HG02884 (cell line): ENCODE measurements around the gene KNTC1.
"Not testable (repeated sequence)": the region's sequence is repeated elsewhere in the genome, so short reads cannot be mapped to it uniquely, and the experiment has no call there.

Source experiments
- ATAC-seq: cut with Tn5 transposase; IDR thresholded peaks from one replicate; pipeline ENCODE4 v1.9.1; 2021; ENCODE audit warnings: mild to moderate bottlenecking, moderate library complexity; ENCODE audit not compliant: unreplicated experiment

KNTC1 gene

DNA sequence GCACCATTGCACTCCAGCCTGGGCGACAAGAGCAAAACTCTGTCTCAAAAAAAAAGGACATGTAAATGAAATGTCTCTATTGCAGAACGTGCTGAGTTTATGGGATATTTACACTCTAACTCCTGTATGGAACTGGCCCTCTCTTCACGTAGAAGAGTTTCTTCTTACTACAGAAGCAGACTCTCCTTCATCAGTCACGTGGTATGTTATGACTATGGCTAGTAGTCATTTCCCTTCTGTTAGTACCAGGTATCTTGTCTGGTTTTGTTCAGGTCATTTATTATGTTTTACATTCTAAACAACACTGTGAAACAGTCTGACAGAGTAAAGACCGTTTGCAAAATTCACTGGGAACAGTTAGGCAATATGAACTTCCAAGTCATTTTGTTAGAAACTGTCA, 20.3 kb downstream of the KNTC1 start:
- no peak for ATAC-seq

GRCh38 chr12:122558745-122559641, 31.9 kb downstream of the KNTC1 start:
- ATAC-seq = peak; percentile 60

GRCh38 chr12:122560138-122560537, 33.1 kb downstream of the KNTC1 start:
- no peak for ATAC-seq

- no peak for ATAC-seq
Measured at GRCh38 chr12:122563361-122563760, 36.3 kb downstream of the KNTC1 start.

GRCh38 chr12:122566816-122567215, 39.8 kb downstream of the KNTC1 start:
- not testable (repeated sequence) for ATAC-seq

- no peak for ATAC-seq
Measured at GRCh38 chr12:122569288-122569687, 42.2 kb downstream of the KNTC1 start.

GRCh38 chr12:122570006-122570405, 43.0 kb downstream of the KNTC1 start:
- not testable (repeated sequence) for ATAC-seq

GRCh38 chr12:122571821-122572220, 44.8 kb downstream of the KNTC1 start:
- no peak for ATAC-seq

- not testable (repeated sequence) for ATAC-seq
Measured at GRCh38 chr12:122583294-122583693, 56.2 kb downstream of the KNTC1 start.

DNA sequence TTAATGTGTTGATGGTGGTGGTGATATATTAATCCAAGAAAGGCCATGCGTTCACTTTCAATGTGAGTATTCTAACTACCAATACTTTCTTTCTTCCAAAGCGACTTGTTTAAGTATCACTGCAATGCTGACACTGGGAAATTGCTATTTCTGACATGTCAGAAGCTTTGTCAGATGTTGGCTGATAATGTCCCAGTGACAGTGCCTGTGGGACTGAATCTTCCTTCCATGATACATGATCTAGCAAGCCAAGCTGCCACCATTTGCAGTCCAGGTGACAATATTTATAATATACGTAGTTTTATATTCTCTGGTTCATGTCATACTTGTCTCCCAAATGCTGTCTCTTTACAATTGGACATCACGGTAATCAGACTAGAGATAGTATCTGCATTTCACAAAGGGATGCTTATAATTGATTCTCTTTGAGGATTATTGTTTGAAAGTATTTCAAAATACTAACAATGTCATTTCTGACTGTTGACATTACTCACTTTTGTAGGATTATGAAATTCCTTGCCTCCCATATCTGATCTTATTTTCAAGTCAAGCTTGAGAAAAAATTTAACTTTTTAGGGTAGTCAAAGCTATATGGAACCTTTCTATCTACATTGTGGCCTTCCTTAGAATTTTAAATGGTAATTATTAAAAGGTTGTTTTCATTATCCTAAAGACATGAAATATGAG, 57.3 kb downstream of the KNTC1 start:
- no peak for ATAC-seq

- no peak for ATAC-seq
Measured at GRCh38 chr12:122590990-122591389, 63.9 kb downstream of the KNTC1 start.

- not testable (repeated sequence) for ATAC-seq
Measured at GRCh38 chr12:122591966-122592365, 64.9 kb downstream of the KNTC1 start.

- ATAC-seq = not testable (repeated sequence)
Measured at GRCh38 chr12:122592543-122592942, 65.5 kb downstream of the KNTC1 start.

DNA sequence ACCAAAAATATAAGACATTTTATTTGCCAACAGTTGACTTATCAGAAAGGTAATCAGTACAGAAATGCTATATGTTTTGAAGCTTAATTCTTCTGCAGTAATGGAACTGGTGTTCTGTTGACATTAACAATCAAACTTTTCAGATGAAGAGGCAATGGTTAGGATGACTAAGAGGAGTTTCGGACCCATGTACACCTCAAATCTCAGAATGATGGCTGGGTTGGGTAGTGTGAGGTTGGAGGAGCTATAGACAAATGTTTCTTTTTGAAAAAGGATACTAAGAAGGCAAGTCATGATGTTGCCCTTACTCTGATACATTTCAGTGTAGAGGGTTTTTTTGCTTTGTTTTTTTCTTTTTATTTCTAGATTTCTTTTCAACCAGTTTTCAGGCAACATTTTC, 66.9 kb downstream of the KNTC1 start:
- ATAC-seq = no peak

DNA sequence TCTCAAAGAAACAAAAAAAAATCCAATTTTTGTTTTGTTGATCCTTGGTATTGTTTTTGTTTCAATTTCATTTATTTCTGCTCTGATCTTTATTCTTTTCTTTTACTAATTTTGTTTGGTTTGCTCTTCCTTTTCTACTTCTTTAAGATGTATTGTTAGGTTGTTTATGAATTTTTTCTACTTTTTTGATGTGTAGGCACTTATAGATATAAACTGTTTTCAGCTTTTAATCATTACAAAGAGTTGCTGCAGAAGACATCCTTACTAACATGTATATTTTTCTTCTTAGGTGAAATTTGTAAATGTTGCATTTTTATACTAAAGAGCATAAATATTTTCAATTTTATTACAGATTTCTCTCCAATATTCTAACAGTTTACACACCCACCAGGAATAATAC, 69.8 kb downstream of the KNTC1 start:
- ATAC-seq = no peak

DNA sequence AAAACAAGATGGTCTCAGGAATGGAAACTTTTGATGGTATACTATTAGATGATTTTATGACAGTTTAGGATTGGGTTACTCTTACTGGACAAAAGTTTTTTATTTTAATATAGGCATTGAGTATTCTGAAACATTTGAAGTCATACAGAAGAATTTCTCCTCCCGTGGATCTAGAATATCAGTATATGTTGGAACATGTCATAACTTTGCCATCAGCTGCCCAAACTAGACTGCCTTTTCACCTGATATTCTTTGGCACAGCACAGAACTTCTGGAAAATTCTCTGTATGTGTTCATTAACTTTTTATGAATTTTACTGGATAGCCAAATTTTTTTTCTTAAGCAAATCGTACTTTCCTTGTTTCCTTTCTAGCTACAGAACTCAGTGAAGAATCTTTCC, 75.4 kb downstream of the KNTC1 start:
- no peak for ATAC-seq

GRCh38 chr12:122604993-122605392, 77.9 kb downstream of the KNTC1 start:
- ATAC-seq = no peak

DNA sequence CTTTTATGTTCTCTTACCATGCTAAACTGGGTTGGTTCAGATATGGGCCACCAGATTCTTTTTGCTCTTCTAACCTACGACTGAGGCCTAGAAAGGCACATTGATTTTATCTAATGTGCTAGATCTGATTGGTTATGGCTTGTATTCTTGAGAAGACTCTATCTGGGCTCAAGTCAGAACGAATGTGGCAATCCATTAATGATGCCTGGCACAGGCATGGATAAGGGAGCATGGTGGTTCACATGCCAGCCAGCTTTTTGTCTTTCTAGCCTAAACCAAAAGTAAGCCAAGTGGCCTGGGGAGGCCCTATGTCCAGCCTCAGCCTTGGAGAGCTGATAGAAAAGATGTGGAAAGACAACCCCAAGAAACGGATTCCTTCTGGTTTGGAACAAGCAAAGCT, 82.7 kb downstream of the KNTC1 start:
- no peak for ATAC-seq

DNA sequence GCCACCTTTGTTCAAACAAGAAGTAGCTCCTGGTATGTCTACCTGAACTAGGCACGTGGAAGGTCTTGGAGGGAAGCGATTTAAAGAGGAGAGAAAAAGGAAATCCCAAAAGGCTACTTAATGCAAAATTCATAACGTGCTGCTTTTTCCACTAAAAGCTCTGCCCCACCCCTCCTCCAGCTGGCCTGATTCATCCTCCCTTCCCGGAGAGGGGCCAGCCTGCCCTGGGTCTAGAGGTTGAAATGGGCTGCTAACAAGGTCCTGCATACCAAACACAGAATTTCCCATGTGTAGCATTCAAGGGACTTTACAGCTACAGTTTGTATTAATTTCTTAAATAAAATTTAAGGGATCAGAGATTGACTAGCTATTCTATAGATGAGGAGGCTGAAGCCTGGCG, 83.2 kb downstream of the KNTC1 start:
- no peak for ATAC-seq

GRCh38 chr12:122610911-122611310, 83.9 kb downstream of the KNTC1 start:
- ATAC-seq = no peak

DNA sequence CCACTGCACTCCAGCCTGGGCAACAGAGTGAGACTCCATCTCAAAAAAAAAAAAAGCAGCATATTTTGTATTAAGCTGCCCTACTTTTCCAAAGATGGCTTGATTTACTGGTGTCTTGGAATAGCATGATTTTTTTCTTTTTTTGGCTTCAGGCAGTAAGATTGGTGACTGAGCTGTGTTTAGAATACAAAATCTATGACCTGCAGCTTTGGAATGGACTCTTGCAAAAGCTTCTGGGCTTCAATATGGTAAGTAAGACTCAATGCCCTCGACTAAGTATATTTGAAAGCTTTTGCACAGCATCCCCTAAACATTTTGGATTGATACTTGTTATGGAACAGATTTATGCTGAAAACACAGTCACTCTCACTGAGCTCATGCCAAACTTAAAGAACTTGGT, 87.8 kb downstream of the KNTC1 start:
- ATAC-seq = no peak

- ATAC-seq = no peak
Measured at GRCh38 chr12:122615780-122616179, 88.7 kb downstream of the KNTC1 start.
